ENCODE results near the gene KAZN. TPM values are rescaled to one million over a fixed set of nuclear protein-coding genes. Genes with fewer than 3 reads are reported as not detected.

The KAZN gene
- total RNA-seq, 2 experiments from 2014 or later, result 0.22 to 0.55 TPM

- no peaks in the 10 kb centered on the region for H3K36me3 Mint-ChIP-seq (ENCODE audit: low read depth)
- H3K27me3 Mint-ChIP-seq, result peaks cover 4% of the 10 kb centered on the region
- no peaks in the 10 kb centered on the region for H3K36me3 ChIP-seq (ENCODE audit: insufficient read depth, low read length)
- no peak overlapping the region for H3K4me3 Mint-ChIP-seq
- DNase-seq (no peak), ATAC-seq (ENCODE audit: poor library complexity) (no peak)
- H3K9me3 ChIP-seq (ENCODE audit: control insufficient read depth in 1 of 2, insufficient read depth in 1 of 2, low read length in 2 of 2), result peaks cover 0 to 4% of the 10 kb centered on the region in 2 experiments
- no peaks in the 10 kb centered on the region for H3K9me3 Mint-ChIP-seq
- intact Hi-C loops (cut with DNase I, micrococcal nuclease), result no loop called here
- H3K27ac ChIP-seq (ENCODE audit: low read depth in 1 of 2, low read length in 2 of 2), result no peak overlapping the region
- no peak overlapping the region for H3K4me3 ChIP-seq (ENCODE audit: low read length)
- H3K27ac Mint-ChIP-seq, result no peak overlapping the region
- POLR2A ChIA-PET, result no interaction called here
- H3K4me1 Mint-ChIP-seq (ENCODE audit: low read depth), result no peaks in the 10 kb centered on the region
- TF ChIP-seq, protein P1, sequence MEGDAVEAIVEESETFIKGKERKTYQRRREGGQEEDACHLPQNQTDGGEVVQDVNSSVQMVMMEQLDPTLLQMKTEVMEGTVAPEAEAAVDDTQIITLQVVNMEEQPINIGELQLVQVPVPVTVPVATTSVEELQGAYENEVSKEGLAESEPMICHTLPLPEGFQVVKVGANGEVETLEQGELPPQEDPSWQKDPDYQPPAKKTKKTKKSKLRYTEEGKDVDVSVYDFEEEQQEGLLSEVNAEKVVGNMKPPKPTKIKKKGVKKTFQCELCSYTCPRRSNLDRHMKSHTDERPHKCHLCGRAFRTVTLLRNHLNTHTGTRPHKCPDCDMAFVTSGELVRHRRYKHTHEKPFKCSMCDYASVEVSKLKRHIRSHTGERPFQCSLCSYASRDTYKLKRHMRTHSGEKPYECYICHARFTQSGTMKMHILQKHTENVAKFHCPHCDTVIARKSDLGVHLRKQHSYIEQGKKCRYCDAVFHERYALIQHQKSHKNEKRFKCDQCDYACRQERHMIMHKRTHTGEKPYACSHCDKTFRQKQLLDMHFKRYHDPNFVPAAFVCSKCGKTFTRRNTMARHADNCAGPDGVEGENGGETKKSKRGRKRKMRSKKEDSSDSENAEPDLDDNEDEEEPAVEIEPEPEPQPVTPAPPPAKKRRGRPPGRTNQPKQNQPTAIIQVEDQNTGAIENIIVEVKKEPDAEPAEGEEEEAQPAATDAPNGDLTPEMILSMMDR (IDR thresholded peaks at IDR 0.05), result no peak
- no peaks in the 10 kb centered on the region for H3K27me3 ChIP-seq (ENCODE audit: control insufficient read depth in 1 of 2, insufficient read depth in 2 of 2, low read length in 2 of 2)
- no peaks in the 10 kb centered on the region for H3K4me1 ChIP-seq (ENCODE audit: insufficient read depth, low read length)
- CTCF ChIA-PET, result no interaction called here
Measured at GRCh38 chr1:14800500-14801076, 202.1 kb downstream of the KAZN start.

DNA sequence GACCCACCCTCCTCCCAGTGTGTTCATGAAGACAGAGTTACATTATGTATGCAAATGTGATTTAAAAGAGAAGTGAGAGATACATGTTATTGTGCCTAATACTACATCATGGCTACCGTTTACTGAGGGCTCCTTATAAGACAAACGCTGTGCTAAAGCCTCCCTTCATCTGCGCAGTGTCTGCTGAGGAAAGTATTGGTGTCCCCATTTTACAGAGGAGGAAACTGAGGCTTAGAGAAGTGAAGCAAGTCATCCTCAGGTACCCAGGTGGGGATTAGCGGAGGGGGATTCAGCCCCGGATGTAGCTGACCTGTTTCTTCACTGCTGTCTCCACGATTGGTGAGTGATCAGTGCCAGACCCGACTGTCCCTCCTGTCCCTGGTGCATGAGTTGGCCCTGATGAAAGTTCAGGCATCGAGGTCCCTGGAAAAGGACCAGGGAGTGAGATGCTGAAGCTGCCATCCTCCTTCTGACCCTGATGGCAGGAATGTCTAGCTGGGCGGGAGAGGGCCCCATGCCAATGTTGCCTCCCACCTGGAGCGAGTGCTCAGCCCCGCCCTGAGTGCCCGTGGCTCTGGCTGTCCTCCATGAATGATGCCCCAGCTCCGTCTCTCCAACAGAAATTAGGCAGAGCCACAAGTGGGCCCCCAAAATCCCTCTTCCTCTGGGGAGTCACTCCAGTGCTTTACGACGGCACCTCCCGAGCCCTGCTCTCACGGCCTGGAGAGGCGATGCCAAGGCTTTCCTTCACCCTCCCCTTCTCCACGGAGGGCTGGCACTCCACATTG is 204.7 kb downstream of the KAZN start:
- TF ChIP-seq, protein P1 (IDR thresholded peaks at IDR 0.05), result no peak
- Histone ChIP-seq H3K36me3 (ENCODE audit: insufficient read depth, low read length) (no peaks in the 10 kb centered on the region), H3K4me3 (ENCODE audit: low read length) (no peak overlapping the region), H3K27ac (ENCODE audit: low read depth in 1 of 2, low read length in 2 of 2) (no peak overlapping the region), H3K27me3 (ENCODE audit: control insufficient read depth in 1 of 2, insufficient read depth in 2 of 2, low read length in 2 of 2) (no peaks in the 10 kb centered on the region), H3K9me3 (ENCODE audit: control insufficient read depth in 1 of 2, insufficient read depth in 1 of 2, low read length in 2 of 2) (peaks cover 13 to 25% of the 10 kb centered on the region in 2 experiments), H3K4me1 (ENCODE audit: insufficient read depth, low read length) (no peaks in the 10 kb centered on the region)
- ATAC-seq (ENCODE audit: poor library complexity), result no peak
- CTCF ChIA-PET, result no interaction called here
- no peak overlapping the region for H3K4me3 Mint-ChIP-seq
- no peaks in the 10 kb centered on the region for H3K36me3 Mint-ChIP-seq (ENCODE audit: low read depth)
- POLR2A ChIA-PET, result no interaction called here
- H3K9me3 Mint-ChIP-seq, result peaks cover 4% of the 10 kb centered on the region
- H3K27ac Mint-ChIP-seq, result no peak overlapping the region
- no peak for DNase-seq
- no peaks in the 10 kb centered on the region for H3K4me1 Mint-ChIP-seq (ENCODE audit: low read depth)
- intact Hi-C loops (cut with DNase I, micrococcal nuclease), result no loop called here
- peaks cover 4% of the 10 kb centered on the region for H3K27me3 Mint-ChIP-seq

DNA sequence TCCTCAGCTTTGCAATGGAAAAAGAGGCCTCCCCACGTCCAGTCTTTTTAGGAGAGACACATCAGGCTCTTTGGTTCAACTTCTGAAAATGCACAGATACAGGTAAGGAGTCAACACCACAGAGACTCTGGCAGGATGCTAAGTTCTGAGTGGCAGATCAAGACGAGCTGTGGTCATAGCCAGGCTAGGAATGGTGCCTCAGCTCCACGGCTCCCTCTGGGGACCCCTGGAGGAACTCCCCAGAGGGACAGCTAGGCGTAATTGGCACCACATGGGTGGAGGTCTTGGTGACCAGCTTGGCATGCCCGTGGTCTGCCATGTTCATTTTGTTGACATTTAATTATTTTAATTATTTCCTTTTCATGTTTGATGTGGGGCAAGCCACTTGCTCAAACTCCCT is 206.1 kb downstream of the KAZN start:
- POLR2A ChIA-PET, result no interaction called here
- intact Hi-C loops (cut with DNase I, micrococcal nuclease), result no loop called here

More for the DNA sequence above, 206.1 kb downstream of the KAZN start:
- no peaks in the 10 kb centered on the region for H3K36me3 ChIP-seq (ENCODE audit: insufficient read depth, low read length)
- H3K27me3 ChIP-seq (ENCODE audit: control insufficient read depth in 1 of 2, insufficient read depth in 2 of 2, low read length in 2 of 2), result no peaks in the 10 kb centered on the region
- ATAC-seq (ENCODE audit: poor library complexity) (no peak), DNase-seq (no peak)
- Mint-ChIP-seq H3K9me3 (peaks cover 5% of the 10 kb centered on the region), H3K36me3 (ENCODE audit: low read depth) (no peaks in the 10 kb centered on the region), H3K27ac (no peak overlapping the region), H3K4me3 (no peak overlapping the region), H3K4me1 (ENCODE audit: low read depth) (no peaks in the 10 kb centered on the region), H3K27me3 (peaks cover 4% of the 10 kb centered on the region)
- H3K4me3 ChIP-seq (ENCODE audit: low read length), result no peak overlapping the region
- no peak overlapping the region for H3K27ac ChIP-seq (ENCODE audit: low read depth in 1 of 2, low read length in 2 of 2)
- CTCF ChIA-PET, result no interaction called here
- no peaks in the 10 kb centered on the region for H3K4me1 ChIP-seq (ENCODE audit: insufficient read depth, low read length)
- peaks cover 13 to 32% of the 10 kb centered on the region in 2 experiments for H3K9me3 ChIP-seq (ENCODE audit: control insufficient read depth in 1 of 2, insufficient read depth in 1 of 2, low read length in 2 of 2)
- TF ChIP-seq, protein P1 (IDR thresholded peaks at IDR 0.05), result no peak

Measured in CD4-positive, alpha-beta T cell (primary cell).